SU-DHL-6 (cell line): ENCODE data around the gene RAP1GAP2.

Experiments used
- CTCF ChIP-seq: fragments of 200-600 bp; sonication (generic); IDR thresholded peaks from one replicate; pipeline ENCODE4 v1.5.1; 2017; ENCODE audit warnings: antibody characterized with exemption, mild to moderate bottlenecking, low read length, moderate library complexity; ENCODE audit not compliant: insufficient read depth, poor library complexity, severe bottlenecking
- EZH2phosphoT487 ChIP-seq: fragments of 200-600 bp; sonication (generic), shearing (Covaris generic); conservative IDR thresholded peaks from 2 replicates; pipeline ENCODE4 v1.6.1; 2018; ENCODE audit warnings: mild to moderate bottlenecking, antibody characterized with exemption, low read length, moderate library complexity, mixed read lengths

DNA sequence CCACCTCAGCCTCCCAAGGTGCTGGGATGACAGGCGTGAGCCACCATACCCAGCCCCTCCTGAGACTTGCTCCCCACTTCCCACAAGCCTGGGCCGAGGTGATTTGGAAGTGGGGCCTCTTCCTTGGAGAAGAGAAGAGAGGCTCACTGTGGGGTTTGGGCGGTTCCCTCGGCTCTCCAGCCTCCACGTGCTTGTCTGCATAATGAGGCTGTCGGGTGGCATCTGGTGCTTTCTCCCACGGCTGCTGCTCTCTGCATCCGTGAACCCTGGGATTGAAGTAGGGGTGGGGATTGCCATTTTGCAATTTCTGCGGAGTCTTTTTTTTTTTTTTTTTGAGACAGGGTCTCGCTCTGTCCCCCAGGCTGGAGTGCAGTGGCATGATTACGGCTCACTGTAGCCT, 101.4 kb downstream of the RAP1GAP2 start:
- TF ChIP-seq CTCF (no peak), EZH2phosphoT487 (no peak)
